ENCODE measurements around the gene TSPAN19.
"Not testable (repeated sequence)": the region's sequence is repeated elsewhere in the genome, so short reads cannot be mapped to it uniquely, and the experiment has no call there.

Gene TSPAN19

DNA sequence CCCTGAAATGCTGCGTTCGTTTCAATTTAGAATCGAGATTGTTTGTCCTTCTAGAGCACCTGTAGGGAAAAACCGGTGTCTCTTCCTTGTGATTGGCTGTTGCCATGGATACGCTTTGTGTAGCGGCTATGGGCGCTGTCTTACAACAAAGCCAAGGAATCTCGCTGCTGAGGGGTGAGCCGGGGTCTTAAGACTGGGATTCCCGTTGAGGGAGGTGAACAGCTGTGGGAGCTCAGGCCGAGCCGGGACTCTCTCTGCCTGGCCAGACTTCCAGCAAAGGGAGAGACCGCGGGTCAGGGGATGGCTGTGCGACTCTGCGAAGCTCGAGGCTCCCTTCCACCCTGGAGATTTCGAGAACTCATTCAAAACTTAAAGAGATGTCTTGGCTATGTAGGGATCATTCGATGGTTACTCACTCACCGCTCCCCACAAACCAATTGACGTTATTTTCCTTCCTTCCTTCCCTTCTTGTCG, at the start of gene TSPAN19, which contains the start of gene LRRIQ1:
Gene TSPAN19, minus strand, starts transcription at position 44 of the 474 bp plus-strand sequence. CDS start 6,331 bp downstream, outside the sequence.
Gene LRRIQ1, plus strand, starts transcription at position 118 of the 474 bp plus-strand sequence. CDS start 1,826 bp downstream, outside the sequence.
- DNase-seq = peak; percentile 68

DNA sequence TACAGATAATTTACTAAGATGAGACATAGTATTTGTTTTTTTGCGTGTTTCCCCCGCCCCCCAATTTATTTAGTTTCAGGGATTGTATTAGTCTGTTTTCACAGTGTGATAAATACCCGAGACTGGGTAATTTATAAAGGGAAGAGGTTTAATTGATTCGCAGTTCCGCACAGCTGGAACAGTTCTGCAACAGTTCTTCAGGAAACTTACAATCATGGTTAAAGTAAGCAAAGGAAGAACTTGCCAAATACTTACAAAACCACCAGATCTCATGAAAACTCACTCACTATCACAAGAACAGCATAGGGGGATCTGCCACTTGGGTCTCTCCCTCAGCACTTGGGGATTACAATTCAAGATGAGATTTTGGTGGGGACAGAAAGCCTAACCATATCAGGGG, 49.0 kb upstream of the TSPAN19 start:
- DNase-seq = no peak

DNA sequence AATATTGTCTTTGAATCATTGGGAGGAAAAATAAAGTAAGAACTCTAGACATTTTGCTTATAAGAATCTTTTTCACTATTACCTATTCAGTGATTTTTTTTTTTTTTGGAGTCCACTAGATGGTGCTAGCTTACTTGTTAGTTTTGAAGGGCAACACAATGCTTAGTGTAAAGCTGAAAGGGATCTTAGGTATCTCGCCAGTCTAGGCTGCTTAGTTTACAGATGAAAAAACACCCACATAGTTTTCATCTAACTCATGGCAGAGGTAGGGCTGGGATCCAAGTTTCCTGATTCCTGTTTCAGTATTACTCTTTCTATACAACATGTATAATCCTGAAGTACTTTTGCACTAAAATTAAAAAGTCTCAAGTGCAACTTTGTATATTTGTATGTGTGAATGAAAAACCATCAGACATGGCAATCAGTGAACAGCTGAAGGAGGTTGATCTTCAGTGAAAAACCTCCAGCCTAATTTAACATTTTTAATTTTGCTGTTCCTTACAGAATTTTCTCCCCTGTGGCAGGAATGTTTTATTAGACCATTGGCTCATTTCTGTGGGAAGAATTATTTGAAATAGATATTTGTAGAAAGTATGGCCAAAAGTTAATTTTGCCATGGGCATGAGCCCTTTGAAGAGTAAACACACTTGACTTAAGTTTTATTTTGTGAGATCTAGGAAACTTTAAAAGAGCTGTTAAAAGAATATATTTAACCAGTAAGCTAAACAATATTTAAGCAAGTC, 40.8 kb upstream of the TSPAN19 start:
- DNase-seq = peak; percentile 44

DNA sequence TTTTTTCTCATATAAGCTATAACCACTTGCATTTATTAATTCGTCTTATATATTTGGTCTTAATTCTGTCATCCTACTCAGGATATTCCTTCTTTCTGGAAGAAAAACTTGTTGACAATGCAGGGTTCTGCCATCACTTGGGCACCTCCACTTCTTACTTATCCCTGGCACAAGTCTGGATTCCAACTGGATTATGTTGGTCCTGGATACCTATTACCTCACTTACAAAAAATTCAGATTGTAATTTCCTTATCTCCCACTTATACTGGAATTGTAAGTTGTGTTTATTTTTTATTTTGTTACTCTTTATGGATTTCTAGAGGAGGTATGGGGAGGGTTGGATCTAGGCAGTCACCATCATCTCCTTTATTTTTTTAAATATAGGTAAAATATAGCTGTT, 36.7 kb upstream of the TSPAN19 start:
- no peak for DNase-seq

DNA sequence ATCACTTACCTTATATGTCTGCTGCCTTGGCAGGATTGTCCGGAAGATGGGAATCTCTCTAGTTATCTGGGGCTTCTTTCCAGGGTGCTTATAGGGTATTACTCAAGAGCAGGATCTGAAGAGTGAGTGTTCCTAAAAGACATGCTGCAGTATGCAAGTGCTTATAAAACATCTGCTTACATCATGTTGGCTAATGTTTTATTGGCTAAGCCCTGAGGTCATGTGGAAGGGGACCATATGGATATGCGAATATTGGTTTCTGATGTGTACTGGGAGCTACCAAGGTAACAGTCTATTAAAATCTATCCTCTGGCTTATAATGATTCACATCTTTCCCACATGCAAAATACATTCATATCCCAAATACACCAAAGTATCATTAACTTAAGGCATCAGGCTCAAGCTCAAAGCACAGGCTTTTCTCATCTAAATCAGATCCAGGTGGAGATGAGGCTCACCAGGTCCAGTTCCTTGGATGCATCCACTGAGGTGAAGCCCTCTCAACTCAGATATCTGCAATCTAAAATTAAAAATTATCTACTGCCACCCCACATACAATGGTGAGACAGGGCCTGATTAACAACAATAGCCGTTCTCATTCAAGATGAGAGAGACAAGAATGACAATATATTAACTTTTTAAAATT, 29.9 kb upstream of the TSPAN19 start:
- no peak for DNase-seq

DNA sequence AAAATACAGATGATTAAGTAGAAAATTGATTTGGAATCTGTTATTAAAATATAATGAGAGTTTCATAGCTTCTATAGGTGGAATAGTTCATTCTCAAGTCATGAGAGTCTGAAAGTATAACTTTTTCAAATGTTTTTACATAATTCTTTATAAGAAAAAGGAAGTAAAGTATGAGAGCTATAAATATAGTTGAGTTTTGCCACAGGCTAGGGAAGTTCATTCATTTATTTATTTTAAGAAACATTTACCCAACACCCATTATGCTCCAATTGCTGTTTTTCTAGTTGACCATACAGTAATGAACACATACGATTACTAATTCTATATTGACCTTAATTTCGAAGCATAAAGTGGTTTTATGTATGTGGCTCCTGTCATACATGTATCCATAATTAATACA, 24.8 kb upstream of the TSPAN19 start:
- DNase-seq = no peak

DNA sequence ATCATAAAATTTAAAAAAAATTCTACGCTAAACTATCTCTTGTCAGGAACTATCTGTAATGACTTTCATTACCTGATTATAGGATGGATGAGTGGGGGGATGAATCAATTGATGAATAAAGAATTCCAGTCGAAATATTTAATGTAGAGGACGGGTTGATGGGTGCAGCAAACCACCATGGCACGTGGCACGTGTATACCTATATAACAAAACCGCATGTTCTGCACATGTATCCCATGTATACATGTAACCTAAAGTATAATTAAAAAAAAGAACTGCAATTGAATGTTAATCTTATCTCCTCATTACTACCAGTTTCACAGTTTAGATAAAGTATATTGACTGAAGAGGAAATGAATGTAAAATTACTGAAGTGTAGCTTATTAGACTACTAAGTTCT, 23.5 kb upstream of the TSPAN19 start:
- no peak for DNase-seq

DNA sequence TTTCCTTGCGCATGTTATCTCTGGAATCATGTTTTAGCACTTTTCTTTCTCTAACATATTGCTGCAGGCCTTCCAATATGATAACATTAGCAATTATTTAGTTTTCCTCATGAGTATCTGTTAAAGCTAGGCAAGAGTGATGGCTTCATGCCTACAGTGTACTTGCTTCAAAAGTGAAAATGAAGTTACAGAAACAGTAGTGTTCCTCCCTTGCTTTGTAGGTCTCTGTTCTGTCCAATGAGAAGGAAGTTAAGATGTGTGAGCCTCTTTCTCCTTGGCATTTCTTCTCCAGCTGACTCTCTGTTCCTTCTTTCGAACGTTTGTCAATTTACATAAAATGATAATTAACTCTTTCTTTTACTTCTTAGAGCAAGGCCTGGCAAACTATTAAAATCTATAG, 22.3 kb upstream of the TSPAN19 start:
- no peak for DNase-seq

DNA sequence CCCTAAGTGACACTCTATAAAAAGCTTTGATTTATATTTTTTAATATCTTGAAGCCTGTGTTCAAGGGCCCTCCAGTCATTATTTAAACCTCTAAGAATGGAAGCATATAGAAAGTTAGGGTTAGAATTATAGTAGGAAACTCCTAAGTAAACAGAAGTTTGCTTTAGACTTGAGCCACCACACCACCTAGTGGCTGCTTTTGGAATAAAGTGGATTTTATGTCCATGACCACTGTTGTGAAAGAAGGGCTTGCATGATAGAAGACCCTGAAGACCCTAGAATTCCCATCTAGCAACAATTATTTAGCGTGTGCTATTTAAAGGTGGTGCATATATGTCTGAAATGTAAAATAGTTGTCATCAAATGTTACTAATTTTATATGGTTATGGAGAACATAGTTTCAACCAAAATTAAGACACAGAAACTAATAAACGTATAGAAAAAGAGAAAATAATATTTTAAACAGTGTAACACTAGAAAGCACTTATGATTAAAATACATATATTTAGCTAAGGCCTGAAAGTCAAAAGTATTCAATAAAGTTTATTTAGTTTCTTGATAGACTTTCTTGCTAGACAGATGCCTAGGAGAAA, 21.4 kb upstream of the TSPAN19 start:
- DNase-seq = peak; percentile 12

DNA sequence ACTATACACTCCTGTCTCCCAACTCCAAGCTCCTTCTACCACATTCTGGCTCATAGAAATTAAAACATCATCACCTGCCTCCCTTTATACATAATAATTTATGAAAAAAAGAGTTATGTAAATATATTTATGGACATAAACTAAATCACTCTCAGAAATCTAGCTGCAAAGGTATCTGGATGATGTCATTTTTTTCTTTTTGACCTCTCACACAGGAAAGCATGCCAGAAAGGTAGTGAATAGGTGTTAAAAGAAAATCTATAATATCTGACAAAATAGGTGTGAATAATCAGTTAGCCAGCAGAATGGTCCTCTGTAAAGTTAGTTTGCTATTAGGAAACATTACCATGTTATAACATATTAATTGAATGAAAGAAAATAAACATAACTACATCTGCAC, 7.8 kb upstream of the TSPAN19 start:
- DNase-seq = no peak

DNA sequence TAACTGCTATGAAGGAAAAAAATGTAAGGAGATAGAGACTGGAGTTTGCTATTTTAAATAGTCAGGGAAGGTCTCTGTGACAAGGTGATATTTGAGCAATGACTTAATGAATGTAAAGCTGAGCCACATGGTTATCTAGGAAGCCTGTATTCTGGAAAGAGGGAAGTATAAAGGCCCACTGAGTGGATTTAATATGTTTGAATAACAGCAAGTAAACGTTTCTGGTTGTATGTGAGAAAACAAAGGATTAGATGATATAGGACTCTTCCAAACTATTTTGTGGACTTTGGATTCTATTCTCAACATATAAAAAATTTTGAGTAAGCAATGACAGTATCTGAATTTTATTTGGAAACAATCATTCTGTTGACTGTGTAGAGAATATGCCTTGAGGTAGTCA, 5.3 kb upstream of the TSPAN19 start:
- no peak for DNase-seq

DNA sequence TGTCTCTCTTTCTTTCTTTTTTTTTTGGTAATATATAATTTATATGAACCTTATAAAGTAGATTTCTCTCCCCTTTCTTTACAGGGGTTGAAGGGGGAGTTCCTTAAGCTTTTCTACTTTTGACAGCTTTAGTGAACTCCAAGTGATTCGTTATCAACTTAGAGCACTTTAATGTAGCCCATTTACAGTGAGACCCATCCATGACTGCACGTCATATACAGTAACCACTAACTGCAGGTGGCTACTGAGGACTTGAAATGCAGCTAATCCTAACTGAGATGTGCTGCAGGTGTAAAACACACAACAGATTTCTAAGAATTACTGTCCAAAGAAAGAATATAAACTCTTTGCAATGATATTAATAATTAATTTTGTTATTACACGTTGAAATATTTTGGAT, 656 bp upstream of the TSPAN19 start:
- no peak for DNase-seq

DNA sequence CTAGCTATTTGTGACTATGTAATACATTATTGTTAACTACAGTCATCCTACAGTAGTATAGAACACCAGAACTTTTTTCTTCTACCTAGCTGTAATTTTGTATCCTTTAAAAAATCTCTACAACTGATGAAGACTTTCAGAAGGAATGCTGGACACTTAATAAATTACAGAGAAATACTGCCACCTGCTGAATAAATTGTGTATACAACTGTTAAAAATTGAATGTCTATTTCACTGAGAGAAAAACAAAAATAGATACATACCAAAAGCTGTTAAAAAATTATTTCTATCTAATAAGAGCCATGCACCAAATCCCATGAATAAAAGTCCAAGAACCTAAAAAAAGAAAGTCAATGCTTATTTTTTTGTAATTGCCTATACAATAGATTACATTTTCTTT, 6.6 kb downstream of the TSPAN19 start:
- DNase-seq = peak; percentile 35

DNA sequence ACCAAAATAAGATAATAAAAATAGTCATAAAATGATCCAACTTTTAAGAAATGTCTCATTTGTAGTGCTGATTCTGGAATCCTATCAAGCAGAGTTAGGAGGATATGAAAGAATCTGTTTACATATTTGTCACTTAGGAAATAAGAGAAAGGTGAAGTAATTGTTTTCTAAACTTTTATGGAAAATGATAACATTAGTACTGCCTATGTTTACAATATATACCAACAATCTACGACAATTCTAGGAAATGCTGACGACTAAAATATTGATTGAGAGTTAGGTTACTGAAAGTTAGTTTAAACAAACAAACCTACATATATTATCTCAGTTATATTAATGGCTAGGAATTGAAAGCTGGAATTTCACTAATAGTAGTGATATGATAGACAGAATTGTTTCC, 18.0 kb downstream of the TSPAN19 start:
- no peak for DNase-seq

DNA sequence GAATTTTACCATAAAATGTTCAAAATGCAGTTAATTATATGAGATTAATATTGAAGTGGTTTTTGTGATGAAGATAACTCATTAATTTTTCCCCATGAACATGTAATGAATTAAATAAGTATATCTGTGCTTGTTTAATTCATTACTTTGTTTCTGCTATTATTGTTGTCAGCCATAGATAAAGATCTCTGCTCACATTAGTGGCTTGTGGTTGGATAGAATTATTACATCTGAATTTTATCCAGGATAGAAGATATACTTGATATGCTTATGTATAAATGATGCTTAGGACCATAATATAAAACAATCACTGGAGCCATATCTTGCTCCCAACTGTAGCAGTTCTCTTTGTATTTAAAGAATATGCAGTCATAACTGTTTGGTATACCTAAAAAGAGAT, 18.5 kb downstream of the TSPAN19 start:
- no peak for DNase-seq

DNA sequence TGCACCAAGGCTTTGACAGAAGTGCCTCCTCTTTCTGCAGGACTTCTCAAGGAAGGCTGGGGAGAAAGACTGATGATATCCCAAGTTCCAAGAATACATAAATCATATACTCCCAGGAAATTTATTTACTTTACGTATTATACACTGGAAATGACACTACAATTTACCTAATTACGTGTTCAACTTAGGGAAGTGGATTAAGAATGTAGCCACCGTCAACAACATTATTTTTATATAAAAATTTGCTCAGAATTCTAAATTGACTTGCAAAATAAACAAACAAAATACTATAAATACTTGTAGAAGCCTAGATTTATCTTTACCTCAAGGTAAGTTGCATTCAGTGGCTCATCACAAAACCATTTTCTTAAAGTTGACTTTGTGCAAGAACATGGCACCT, 18.9 kb downstream of the TSPAN19 start:
- no peak for DNase-seq

DNA sequence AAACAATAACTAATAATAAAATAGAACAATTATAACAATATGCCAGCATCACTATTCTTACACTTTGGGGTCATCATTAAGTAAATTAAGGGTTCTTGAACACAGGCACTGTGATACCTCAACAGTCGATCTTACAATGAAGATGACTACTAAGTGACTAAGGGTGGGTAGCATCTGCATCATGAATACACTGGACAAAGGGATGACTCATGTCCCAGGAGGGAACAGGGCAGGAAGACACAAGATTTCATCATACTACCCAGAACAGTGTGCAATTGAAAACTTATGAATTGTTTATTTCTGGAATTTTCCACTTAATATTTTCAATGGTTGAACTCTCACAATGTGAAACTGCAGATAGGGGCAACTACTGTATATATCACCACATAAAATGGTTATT, 19.7 kb downstream of the TSPAN19 start:
- DNase-seq = no peak

DNA sequence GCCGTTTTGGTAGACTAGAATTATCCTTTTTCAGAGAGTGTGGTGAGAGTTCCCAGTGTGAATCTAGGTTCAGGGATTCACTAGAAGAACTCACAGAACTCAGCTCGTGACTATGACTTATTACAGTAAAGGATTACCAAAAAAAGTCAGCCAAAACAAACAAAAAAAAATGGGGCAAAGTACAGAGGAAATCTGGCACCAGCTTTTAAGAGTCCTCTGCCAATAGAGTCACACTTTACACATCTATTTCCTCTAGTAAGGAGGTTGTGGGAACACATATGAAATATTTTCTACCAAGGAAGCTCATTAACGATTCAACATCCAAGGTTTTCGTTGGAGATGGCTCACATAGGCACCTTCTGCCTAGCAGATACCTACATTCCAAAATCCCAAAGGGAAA, 28.2 kb downstream of the TSPAN19 start:
- no peak for DNase-seq

DNA sequence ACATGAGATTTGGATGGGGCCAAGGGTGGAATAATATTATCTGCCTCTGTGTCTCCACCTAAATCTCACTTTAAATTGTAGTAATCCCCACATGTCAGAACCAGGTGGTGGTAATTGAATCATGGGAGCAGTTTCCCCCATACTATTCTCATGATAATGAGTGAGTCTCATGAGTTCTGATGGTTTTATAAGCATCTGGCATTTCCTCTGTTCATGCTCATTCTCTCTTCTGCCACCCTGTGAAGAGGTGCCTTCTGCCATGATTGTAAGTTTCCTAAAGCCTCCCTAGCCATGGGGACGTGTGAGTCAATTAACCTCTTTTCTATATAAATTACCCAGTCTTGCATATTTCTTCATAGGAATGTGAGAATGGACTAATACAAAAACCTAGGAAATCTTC, 29.9 kb downstream of the TSPAN19 start:
- DNase-seq = no peak

DNA sequence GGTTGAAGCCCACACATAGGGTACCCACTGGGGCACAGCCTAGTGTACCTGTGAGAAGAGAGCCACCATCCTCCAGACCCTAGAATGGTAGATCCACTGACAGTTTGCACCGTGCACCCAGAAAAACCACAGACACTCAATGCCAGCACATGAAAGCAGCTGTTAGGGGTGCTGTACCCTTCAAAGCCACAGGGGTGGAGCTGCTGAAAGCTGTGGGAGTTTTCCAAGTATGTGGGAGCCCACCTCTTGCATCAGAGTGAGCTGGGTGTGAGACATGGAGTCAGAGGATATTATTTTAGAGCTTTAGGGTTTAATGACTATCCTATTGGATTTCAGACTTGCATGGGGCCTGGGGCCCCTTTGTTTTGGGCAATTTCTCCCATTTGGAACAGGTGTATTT, 30.5 kb downstream of the TSPAN19 start:
- DNase-seq = no peak

DNA sequence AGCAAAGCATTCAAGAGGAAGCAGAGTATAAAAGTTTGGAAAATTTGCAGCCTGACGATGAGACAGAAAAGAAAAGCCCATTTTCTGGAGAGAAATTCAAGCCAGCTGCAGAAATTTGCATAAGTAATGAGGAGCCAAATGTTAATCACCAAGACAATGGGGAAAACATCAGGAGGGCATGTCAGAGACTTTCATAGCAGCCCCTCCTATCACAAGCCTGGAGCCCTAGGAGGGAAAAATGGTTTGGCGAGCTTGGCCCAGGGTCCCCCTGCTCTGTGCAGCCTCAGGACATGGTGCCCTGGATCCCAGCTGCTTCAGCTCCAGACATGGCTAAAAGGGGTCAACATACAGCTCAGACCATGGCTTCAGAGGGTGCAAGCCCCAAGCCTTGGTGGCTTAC, 31.0 kb downstream of the TSPAN19 start:
- DNase-seq = not testable (repeated sequence)

DNA sequence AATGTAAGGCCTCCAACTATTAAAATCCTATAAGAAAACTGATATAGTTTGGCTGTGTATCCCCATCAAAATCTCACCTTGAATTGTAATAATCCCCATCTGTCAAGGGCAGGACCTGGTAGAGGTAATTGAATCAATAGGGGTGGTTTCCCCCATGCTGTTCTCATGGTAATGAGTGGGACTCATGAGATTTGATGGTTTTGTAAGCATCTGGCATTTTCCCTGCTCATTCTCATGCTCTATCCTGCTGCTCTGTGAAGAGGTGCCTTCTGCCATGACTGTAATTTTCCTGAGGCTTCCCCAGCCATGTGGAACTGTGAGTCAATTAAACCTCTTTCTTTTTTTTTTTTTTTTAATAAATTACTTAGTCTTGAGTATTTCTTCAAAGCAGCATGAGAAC, 31.9 kb downstream of the TSPAN19 start:
- no peak for DNase-seq

DNA sequence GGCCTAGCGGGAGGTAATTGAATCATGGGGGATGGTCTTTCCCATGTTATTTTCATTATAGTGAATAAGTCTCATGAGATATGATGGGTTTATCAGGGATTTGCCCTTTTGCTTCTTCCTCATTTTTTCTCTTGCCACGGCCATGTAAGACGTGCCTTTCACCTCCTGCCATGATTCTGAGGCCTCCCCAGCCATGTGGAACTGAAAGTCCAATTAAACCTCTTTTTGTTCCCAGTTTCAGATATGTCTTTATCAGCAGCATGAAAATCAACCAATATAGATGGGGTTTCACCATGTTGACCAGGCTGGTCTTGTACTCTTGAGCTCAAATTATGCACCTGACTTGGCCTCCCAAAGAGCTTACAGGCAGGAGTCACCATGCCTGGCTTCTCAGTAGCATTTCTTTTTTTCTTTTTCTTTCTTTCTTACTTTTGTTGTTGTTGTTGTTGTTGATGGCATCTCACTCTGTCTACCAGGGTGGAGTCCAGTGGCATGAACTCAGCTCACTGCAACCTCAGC, 33.2 kb downstream of the TSPAN19 start:
- DNase-seq = no peak

DNA sequence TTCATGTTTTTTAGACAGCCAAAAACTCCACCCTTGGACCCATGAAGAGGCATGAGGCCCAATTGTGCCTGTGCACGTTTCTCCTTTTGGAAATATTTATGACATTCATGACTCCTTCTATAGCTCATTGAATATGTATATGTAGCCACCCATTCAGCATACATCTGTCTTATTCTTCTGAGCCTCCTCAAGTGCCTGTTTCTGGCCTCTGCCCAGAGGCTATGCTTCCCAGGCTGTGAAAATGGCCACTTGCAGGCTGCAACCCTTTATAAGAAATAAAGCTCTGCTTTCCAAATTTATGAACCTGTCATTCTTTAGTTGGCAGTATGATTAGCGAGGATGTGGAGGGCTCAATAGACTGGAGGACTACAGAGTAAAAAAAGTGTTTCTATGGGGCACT, 35.3 kb downstream of the TSPAN19 start:
- DNase-seq = no peak

Measured in NCI-H1694 treated with DMSO at 0.1 percent for 48 hours (cell line).